HepG2 (cell line): ENCODE results near the gene THOC5. TPM values are rescaled to one million over a fixed set of nuclear protein-coding genes. Genes with fewer than 3 reads are reported as not detected.

Experiments used
- ATAC-seq: fragments of 200-7000 bp; cut with Tn5 transposase; 3 replicates; pipeline ENCODE4 v1.9.1; 2020; ENCODE audit warnings: mild to moderate bottlenecking, moderate library complexity
- BruUV-seq: library from RNA; stranded (reverse); fragments of 400-500 nt; replicated peaks from 2 replicates; lab custom pipeline; 2021; lab: Mats Ljungman, UMichigan
- CTCF ChIA-PET: fragments of 300-600 bp; formaldehyde crosslinking; extraction: SDS; loops from one replicate; lab custom pipeline; 2021; ENCODE audit warnings: low total read pairs, inconsistent platforms, low intra/inter-chr PET ratio; lab: Yijun Ruan, JAX
- POLR2A ChIA-PET: fragments of 350-600 bp; sonication (Branson Sonifier 250); formaldehyde crosslinking; loops from one replicate; lab custom pipeline; 2020; ENCODE audit warnings: antibody characterized with exemption, inconsistent platforms; lab: Yijun Ruan, JAX
- DNase-seq: peaks from one replicate; pipeline ENCODE4 v3.0.0-alpha.2; 2015; ENCODE audit warnings: low spot score
- FAIRE-seq: peaks from 3 replicates; lab custom pipeline; 2011; peaks lifted over from hg19 to GRCh38; lab: Jason Lieb, UNC
- H2AFZ ChIP-seq: one replicate; pipeline ENCODE4 v1.6.1; 2011; ENCODE audit warnings: low read length, inconsistent platforms
- H3K27ac ChIP-seq: fragments of 300-600 bp; 3 replicates; pipeline ENCODE4 v1.8.0; 2011; ENCODE audit warnings: mixed run types, mild to moderate bottlenecking, mixed read lengths, low read length, inconsistent platforms; ENCODE audit not compliant: insufficient read depth; ENCODE audit errors: extremely low read length
- H3K27me3 ChIP-seq, 2 experiments: fragments of 200-600 bp in 1 of 2; 2 replicates in 1 of 2; 3 replicates in 1 of 2; pipeline versions ENCODE4 v1.6.0 to v1.8.0; 2011; ENCODE audit warnings: low read length in 2 of 2, mild to moderate bottlenecking in 2 of 2, moderate library complexity in 2 of 2, inconsistent platforms in 1 of 2; ENCODE audit not compliant: insufficient read depth in 2 of 2, control insufficient read depth in 1 of 2
- H3K36me3 ChIP-seq, 2 experiments: fragments of 200-600 bp in 1 of 2; replicated peaks in 1 of 2; 2 replicates in 1 of 2; 3 replicates in 1 of 2; pipeline versions ENCODE4 v1.5.1 to v1.8.0; 2011; ENCODE audit warnings: low read length in 2 of 2, inconsistent platforms in 1 of 2; ENCODE audit not compliant: insufficient read depth in 2 of 2, control insufficient read depth in 1 of 2
- H3K4me1 ChIP-seq: 2 replicates; pipeline ENCODE4 v1.5.1; 2012; ENCODE audit warnings: low read length, inconsistent platforms; ENCODE audit not compliant: insufficient read depth
- H3K4me2 ChIP-seq: 2 replicates; pipeline ENCODE4 v1.6.0; 2011; ENCODE audit warnings: low read depth, low read length, inconsistent platforms
- H3K4me3 ChIP-seq, 3 experiments: fragments of 200-600 bp in 1 of 3; sonication (generic), shearing (Covaris generic) in 1 of 3; replicated peaks in 1 of 3; 2 replicates each; pipeline ENCODE4 v1.5.1; 2011 to 2016; ENCODE audit warnings: low read length in 3 of 3, inconsistent platforms in 2 of 3, low read depth in 2 of 3, mild to moderate bottlenecking in 2 of 3, control low read depth in 1 of 3, mixed read lengths in 1 of 3; ENCODE audit not compliant: insufficient read depth in 1 of 3
- H3K79me2 ChIP-seq: one replicate; pipeline ENCODE4 v1.6.1; 2011; ENCODE audit warnings: low read length, inconsistent platforms; ENCODE audit not compliant: insufficient read depth
- H3K9ac ChIP-seq: 2 replicates; pipeline ENCODE4 v1.6.0; 2011; ENCODE audit warnings: mild to moderate bottlenecking, low read depth, low read length, inconsistent platforms; ENCODE audit not compliant: insufficient read depth
- H3K9me3 ChIP-seq: 2 replicates; pipeline ENCODE4 v1.5.1; 2012; ENCODE audit warnings: mild to moderate bottlenecking, low read length
- H4K20me1 ChIP-seq: 2 replicates; pipeline ENCODE4 v1.6.0; 2011; ENCODE audit warnings: inconsistent platforms, mild to moderate bottlenecking, low read length, moderate library complexity; ENCODE audit not compliant: insufficient read depth
- CHD4 ChIP-seq: fragments of 200-600 bp; sonication (generic); IDR thresholded peaks from 2 replicates; pipeline ENCODE4 v1.7.0; 2017; ENCODE audit warnings: mild to moderate bottlenecking, low read length, borderline replicate concordance
- DNMT1 ChIP-seq: sonication (generic); formaldehyde crosslinking; IDR thresholded peaks from 2 replicates; pipeline ENCODE4 v1.5.1; 2020; ENCODE audit warnings: mild to moderate bottlenecking, missing genetic modification reagents
- KMT2B ChIP-seq: IDR thresholded peaks from 2 replicates; pipeline ENCODE4 v1.6.1; 2016; ENCODE audit warnings: missing genetic modification reagents, missing compliant biosample characterization
- MAZ ChIP-seq, 2 experiments: sonication (generic) in 1 of 2; formaldehyde crosslinking in 1 of 2; IDR thresholded peaks; 2 replicates each; pipeline versions ENCODE4 v1.5.0 to v1.6.1; 2012 to 2020; ENCODE audit warnings: low read depth in 2 of 2, mild to moderate bottlenecking in 2 of 2, borderline replicate concordance in 1 of 2, improper control_type of control experiment in 1 of 2, low read length in 1 of 2, missing genetic modification reagents in 1 of 2, moderate library complexity in 1 of 2
- MIER3 ChIP-seq: IDR thresholded peaks from 2 replicates; pipeline ENCODE4 v1.6.1; 2016; ENCODE audit warnings: missing compliant biosample characterization, borderline replicate concordance
- NBN ChIP-seq: fragments of 450-650 bp; conservative IDR thresholded peaks from 2 replicates; pipeline ENCODE4 v1.6.1; 2017
- PITX1 ChIP-seq: sonication (generic); formaldehyde crosslinking; IDR thresholded peaks from 2 replicates; pipeline ENCODE4 v1.5.1; 2020; ENCODE audit warnings: mild to moderate bottlenecking, missing genetic modification reagents
- PRMT3 ChIP-seq: sonication (generic); formaldehyde crosslinking; IDR thresholded peaks from 2 replicates; pipeline ENCODE4 v1.8.1; 2022; ENCODE audit warnings: low read depth, mild to moderate bottlenecking, moderate library complexity, missing genetic modification reagents, borderline replicate concordance
- SIX1 ChIP-seq: sonication (generic); formaldehyde crosslinking; IDR thresholded peaks from 2 replicates; pipeline ENCODE4 v1.4.0; 2020; ENCODE audit warnings: missing genetic modification reagents, borderline replicate concordance
- SNAI1 ChIP-seq: sonication (generic); formaldehyde crosslinking; IDR thresholded peaks from 2 replicates; pipeline ENCODE4 v1.5.0; 2020; ENCODE audit warnings: mild to moderate bottlenecking, missing genetic modification reagents, borderline replicate concordance
- STAT5B ChIP-seq: sonication (generic); formaldehyde crosslinking; IDR thresholded peaks from 2 replicates; pipeline ENCODE4 v1.4.0; 2020; ENCODE audit warnings: missing genetic modification reagents
- TRIM24 ChIP-seq: sonication (generic); formaldehyde crosslinking; IDR thresholded peaks from 2 replicates; pipeline ENCODE4 v1.8.0; 2022; ENCODE audit warnings: mild to moderate bottlenecking, missing genetic modification reagents
- ZKSCAN5 ChIP-seq: sonication (generic); formaldehyde crosslinking; IDR thresholded peaks from 2 replicates; pipeline ENCODE4 v1.5.1; 2020; ENCODE audit warnings: mild to moderate bottlenecking, missing genetic modification reagents
- ZNF615 ChIP-seq: sonication (generic); formaldehyde crosslinking; IDR thresholded peaks from 2 replicates; pipeline ENCODE4 v1.5.0; 2020; ENCODE audit warnings: mild to moderate bottlenecking, missing genetic modification reagents, borderline replicate concordance
- WGBS: methylation state at CpG from one replicate; pipeline ENCODE4 v1.1.6; 2017; ENCODE audit warnings: low lambda C conversion rate; 5-methylcytosine and 5-hydroxymethylcytosine counted together
- in situ Hi-C: cut with HindIII; loops from 2 replicates; pipeline ENCODE4 v1.10.0; 2017; ENCODE audit warnings: low pct_unique_long_range_greater_than_20kb; ENCODE audit not compliant: extremely low pct_ligation_motif_present
- intact Hi-C: fragments of 100-400 bp; cut with micrococcal nuclease; formaldehyde crosslinking; loops from one replicate; pipeline ENCODE4 v1.10.0; 2022; ENCODE audit not compliant: unreplicated experiment
- polyA plus RNA-seq, 8 experiments: library from polyadenylated mRNA; depleted of rRNA in 3 of 8; stranded (reverse) in 7 of 8; unstranded in 1 of 8; fragments of >200 nt; fragmentation: Illumina TruSeq in 4 of 8; extraction: Trizol in 4 of 8; gene quantifications; 2 replicates each; pipeline versions ENCODE4 v1.2.1 to v1.2.3, GENCODE V29; 2011 to 2016; ENCODE audit warnings: low read depth in 4 of 8, missing spikeins in 1 of 8, mixed read lengths in 1 of 8; ENCODE audit not compliant: insufficient read depth in 1 of 8
- total RNA-seq, 5 experiments: library from RNA; depleted of rRNA; stranded (reverse); fragments of >200 nt; fragmentation: Illumina TruSeq; extraction: Trizol; gene quantifications; 2 replicates each; pipeline ENCODE4 v1.2.3, GENCODE V29; 2016; ENCODE audit warnings: low read depth in 1 of 5
- TF ChIP-seq, protein P1 (sequence below): sonication (generic); formaldehyde crosslinking; IDR thresholded peaks from 2 replicates; pipeline ENCODE4 v1.5.0; 2020; ENCODE audit warnings: mild to moderate bottlenecking, missing genetic modification reagents
- TF ChIP-seq, protein P2 (sequence below), 2 experiments: fragments of 450-650 bp in 1 of 2; sonication (generic) in 1 of 2; formaldehyde crosslinking; IDR thresholded peaks; 2 replicates each; pipeline versions ENCODE4 v1.5.0 to v1.8.0; 2020 to 2022; ENCODE audit warnings: mild to moderate bottlenecking in 1 of 2, missing genetic modification reagents in 1 of 2

Gene THOC5
- total and polyA plus RNA-seq, 2 of the 13 experiments (the other 11 are each of a cell fraction or from before 2014, with no cell fraction given) = 45.8 to 46.7 TPM

DNA sequence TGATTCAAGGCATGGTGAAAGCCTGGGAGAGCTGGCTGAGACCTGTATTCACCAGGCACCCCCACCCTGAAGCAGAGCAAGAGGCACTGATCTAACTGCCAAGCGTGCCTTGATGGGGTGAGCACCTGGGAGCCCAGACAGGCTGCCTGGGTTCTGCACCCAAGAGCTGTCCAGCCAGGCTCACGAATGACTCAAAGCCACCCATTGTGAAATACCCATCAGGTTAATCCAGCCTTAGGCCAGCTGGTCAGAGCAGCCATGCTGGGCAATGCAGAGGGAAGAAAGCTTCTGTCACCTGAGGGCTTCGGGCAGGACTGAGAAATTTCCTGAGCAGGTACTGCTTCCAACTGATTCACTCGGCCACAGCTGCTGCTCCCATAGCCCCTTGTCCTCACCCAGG lies 22.1 kb downstream of the THOC5 start:
- no peaks in the 10 kb centered on the region for H3K9me3 ChIP-seq
- no peak overlapping the region for H3K27ac ChIP-seq
- H3K36me3 ChIP-seq = peaks cover 22 to 88% of the 10 kb centered on the region in 2 experiments
- DNase-seq (no peak), ATAC-seq (no peak), FAIRE-seq (no peak)
- H3K4me1 ChIP-seq = peaks cover 9% of the 10 kb centered on the region
- no TSS peak for BruUV-seq
- CTCF ChIA-PET = no interaction called here
- no peaks in the 10 kb centered on the region for H3K79me2 ChIP-seq
- H4K20me1 ChIP-seq = no peaks in the 10 kb centered on the region
- intact Hi-C loops (no loop called here), in situ Hi-C loops (no loop called here)
- TF ChIP-seq ZKSCAN5 (no peak), KMT2B (CRISPR knock-in tag) (no peak), ZNF615 (CRISPR knock-in tag) (no peak), PITX1 (CRISPR knock-in tag) (no peak), STAT5B (CRISPR knock-in tag) (no peak), SIX1 (CRISPR knock-in tag) (no peak), MIER3 (CRISPR knock-in tag) (no peak), PRMT3 (CRISPR knock-in tag) (no peak), SNAI1 (CRISPR knock-in tag) (no peak), TRIM24 (no peak), NBN (no peak), CHD4 (no peak), MAZ (IDR thresholded peaks at IDR 0.05; ENCODE audit: borderline replicate concordance, low read depth, low read length) (no peak), MAZ (CRISPR knock-in tag; IDR thresholded peaks at IDR 0.05; ENCODE audit: low read depth) (no peak), DNMT1 (no peak)
- TF ChIP-seq, protein P1, sequence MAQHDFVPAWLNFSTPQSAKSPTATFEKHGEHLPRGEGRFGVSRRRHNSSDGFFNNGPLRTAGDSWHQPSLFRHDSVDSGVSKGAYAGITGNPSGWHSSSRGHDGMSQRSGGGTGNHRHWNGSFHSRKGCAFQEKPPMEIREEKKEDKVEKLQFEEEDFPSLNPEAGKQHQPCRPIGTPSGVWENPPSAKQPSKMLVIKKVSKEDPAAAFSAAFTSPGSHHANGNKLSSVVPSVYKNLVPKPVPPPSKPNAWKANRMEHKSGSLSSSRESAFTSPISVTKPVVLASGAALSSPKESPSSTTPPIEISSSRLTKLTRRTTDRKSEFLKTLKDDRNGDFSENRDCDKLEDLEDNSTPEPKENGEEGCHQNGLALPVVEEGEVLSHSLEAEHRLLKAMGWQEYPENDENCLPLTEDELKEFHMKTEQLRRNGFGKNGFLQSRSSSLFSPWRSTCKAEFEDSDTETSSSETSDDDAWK (CRISPR knock-in tag) = no peak
- TF ChIP-seq, protein P2, sequence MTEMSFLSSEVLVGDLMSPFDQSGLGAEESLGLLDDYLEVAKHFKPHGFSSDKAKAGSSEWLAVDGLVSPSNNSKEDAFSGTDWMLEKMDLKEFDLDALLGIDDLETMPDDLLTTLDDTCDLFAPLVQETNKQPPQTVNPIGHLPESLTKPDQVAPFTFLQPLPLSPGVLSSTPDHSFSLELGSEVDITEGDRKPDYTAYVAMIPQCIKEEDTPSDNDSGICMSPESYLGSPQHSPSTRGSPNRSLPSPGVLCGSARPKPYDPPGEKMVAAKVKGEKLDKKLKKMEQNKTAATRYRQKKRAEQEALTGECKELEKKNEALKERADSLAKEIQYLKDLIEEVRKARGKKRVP (CRISPR knock-in tag; IDR thresholded peaks at IDR 0.05) = no peak
- POLR2A ChIA-PET = no interaction called here
- no peak overlapping the region for H2AFZ ChIP-seq
- H3K27me3 ChIP-seq = no peaks in the 10 kb centered on the region
- no peak overlapping the region for H3K4me3 ChIP-seq
- no peak overlapping the region for H3K9ac ChIP-seq
- 100% methylated on average over 2 of the region's 4 CpGs for WGBS
- no peak overlapping the region for H3K4me2 ChIP-seq
